Keratinocyte (primary cell): ENCODE measurements around the gene FBXO42. TPM values are rescaled to one million over a fixed set of nuclear protein-coding genes. Genes with fewer than 3 reads are reported as not detected.

Experiments
- DNase-seq: peaks from one replicate; pipeline ENCODE4 v3.0.0-alpha.2; 2011; ENCODE audit warnings: low read depth, missing footprints, low spot score
- FAIRE-seq: peaks from 2 replicates; lab custom pipeline; 2011; peaks lifted over from hg19 to GRCh38; lab: Jason Lieb, UNC
- H2AFZ ChIP-seq: 2 replicates; pipeline ENCODE4 v1.6.0; 2012; ENCODE audit warnings: low read length, control low read depth, inconsistent platforms; ENCODE audit not compliant: control insufficient read depth
- H3K27ac ChIP-seq: 2 replicates; pipeline ENCODE4 v1.5.1; 2011; ENCODE audit warnings: low read length; ENCODE audit not compliant: control insufficient read depth, insufficient read depth
- H3K27me3 ChIP-seq: 3 replicates; pipeline ENCODE4 v1.6.0; 2011; ENCODE audit warnings: low read length; ENCODE audit not compliant: control insufficient read depth, insufficient read depth; ENCODE audit errors: extremely low read depth
- H3K36me3 ChIP-seq, 2 experiments: 2 replicates in 1 of 2; 3 replicates in 1 of 2; pipeline ENCODE4 v1.5.1; 2011; ENCODE audit warnings: low read length in 2 of 2, mild to moderate bottlenecking in 1 of 2; ENCODE audit not compliant: control insufficient read depth in 2 of 2, insufficient read depth in 2 of 2; ENCODE audit errors: extremely low read depth in 1 of 2
- H3K4me1 ChIP-seq: 3 replicates; pipeline ENCODE4 v1.5.1; 2011; ENCODE audit warnings: low read length; ENCODE audit not compliant: control insufficient read depth, insufficient read depth; ENCODE audit errors: extremely low read depth
- H3K4me2 ChIP-seq: 3 replicates; pipeline ENCODE4 v1.6.0; 2011; ENCODE audit warnings: low read depth, low read length; ENCODE audit not compliant: control insufficient read depth, insufficient read depth; ENCODE audit errors: extremely low read depth
- H3K4me3 ChIP-seq, 3 experiments: fragments of 200-600 bp in 1 of 3; sonication (generic) in 1 of 3; 2 replicates in 2 of 3; 3 replicates in 1 of 3; pipeline ENCODE4 v1.5.1; 2011 to 2016; ENCODE audit warnings: low read length in 3 of 3, mild to moderate bottlenecking in 3 of 3, control low read depth in 2 of 3, inconsistent platforms in 1 of 3, low read depth in 1 of 3, mixed read lengths in 1 of 3, mixed run types in 1 of 3, moderate library complexity in 1 of 3; ENCODE audit not compliant: control insufficient read depth in 2 of 3, insufficient read depth in 2 of 3; ENCODE audit errors: extremely low read depth in 1 of 3
- H3K79me2 ChIP-seq: 2 replicates; pipeline ENCODE4 v1.6.0; 2012; ENCODE audit warnings: low read length; ENCODE audit not compliant: control insufficient read depth, insufficient read depth
- H3K9ac ChIP-seq: 3 replicates; pipeline ENCODE4 v1.6.0; 2011; ENCODE audit warnings: low read length; ENCODE audit not compliant: control insufficient read depth, insufficient read depth; ENCODE audit errors: extremely low read depth
- H3K9me1 ChIP-seq: 3 replicates; pipeline ENCODE4 v1.6.0; 2011; ENCODE audit warnings: low read length; ENCODE audit not compliant: control insufficient read depth, insufficient read depth; ENCODE audit errors: extremely low read depth
- H3K9me3 ChIP-seq: 2 replicates; pipeline ENCODE4 v1.5.1; 2012; ENCODE audit warnings: low read depth, low read length; ENCODE audit not compliant: control insufficient read depth
- H4K20me1 ChIP-seq: 3 replicates; pipeline ENCODE4 v1.6.0; 2011; ENCODE audit warnings: low read length; ENCODE audit not compliant: control insufficient read depth, insufficient read depth; ENCODE audit errors: extremely low read depth
- CTCF ChIP-seq, 3 experiments: IDR thresholded peaks in 1 of 3; conservative IDR thresholded peaks in 1 of 3; optimal IDR thresholded peaks in 1 of 3; 2 replicates in 2 of 3; 3 replicates in 1 of 3; pipeline versions ENCODE3 to v1.5.1; 2011; ENCODE audit warnings: low read length in 3 of 3, mild to moderate bottlenecking in 3 of 3, moderate library complexity in 2 of 3, control low read depth in 1 of 3, inconsistent platforms in 1 of 3; ENCODE audit not compliant: insufficient read depth in 2 of 3; ENCODE audit errors: extremely low read depth in 1 of 3
- EZH2 ChIP-seq: IDR thresholded peaks from one replicate; pipeline ENCODE4 v1.6.1; 2012; ENCODE audit warnings: inconsistent platforms, mild to moderate bottlenecking, low read length, moderate library complexity
- dilution Hi-C: fragments of 300-500 bp; cut with MboI; formaldehyde crosslinking; loops from one replicate; pipeline ENCODE4 v1.7.0; 2020; ENCODE audit warnings: low sequenced_read_pairs; ENCODE audit not compliant: extremely low pct_ligation_motif_present
- polyA plus RNA-seq, 5 experiments: library from polyadenylated mRNA; depleted of rRNA in 3 of 5; stranded (reverse) in 3 of 5; stranded (forward) in 1 of 5; unstranded in 1 of 5; fragments of >200 nt; gene quantifications; 1 replicate in 1 of 5; 2 replicates in 3 of 5; 3 replicates in 1 of 5; pipeline versions ENCODE4 v1.2.1 to v1.2.3, GENCODE V29; 2011 to 2012; ENCODE audit warnings: missing spikeins in 2 of 5, low read depth in 1 of 5, low replicate concordance in 1 of 5

FBXO42 gene
- polyA plus RNA-seq, 1 donor (not counting 4 experiments of a cell fraction or from before 2014, with no cell fraction given) = 14.1 TPM

GRCh38 chr1:16250524-16251251, 101.6 kb downstream of the FBXO42 start:
- no peaks in the 10 kb centered on the region for H3K79me2 ChIP-seq
- no peak overlapping the region for H3K4me2 ChIP-seq
- H3K4me1 ChIP-seq = peaks cover 15% of the 10 kb centered on the region
- DNase-seq = no peak
- no peak overlapping the region for H2AFZ ChIP-seq
- peaks cover 14 to 20% of the 10 kb centered on the region in 2 experiments for H3K36me3 ChIP-seq
- no peak for TF ChIP-seq CTCF (optimal IDR thresholded peaks at IDR 0.05 in 1 of 3, IDR thresholded peaks at IDR 0.05 in 1 of 3, conservative IDR thresholded peaks at IDR 0.05 in 1 of 3; ENCODE audit: extremely low read depth in 1 of 3, insufficient read depth in 2 of 3, low read length in 3 of 3)
- no peak overlapping the region for H3K27ac ChIP-seq
- H3K27me3 ChIP-seq = no peaks in the 10 kb centered on the region
- no peak overlapping the region for H3K4me3 ChIP-seq
- no peaks in the 10 kb centered on the region for H4K20me1 ChIP-seq
- H3K9me1 ChIP-seq = peaks cover 3% of the 10 kb centered on the region
- no peak for FAIRE-seq
- no peaks in the 10 kb centered on the region for H3K9me3 ChIP-seq
- H3K9ac ChIP-seq = no peak overlapping the region
- dilution Hi-C loops = no loop called here

GRCh38 chr1:16249596-16250241, 102.6 kb downstream of the FBXO42 start:
- no peak for TF ChIP-seq CTCF (optimal IDR thresholded peaks at IDR 0.05 in 1 of 3, IDR thresholded peaks at IDR 0.05 in 1 of 3, conservative IDR thresholded peaks at IDR 0.05 in 1 of 3; ENCODE audit: extremely low read depth in 1 of 3, insufficient read depth in 2 of 3, low read length in 3 of 3)
- no peak for TF ChIP-seq EZH2

More at GRCh38 chr1:16249596-16250241, 102.6 kb downstream of the FBXO42 start:
- FAIRE-seq (no peak), DNase-seq (no peak)
- H3K9ac ChIP-seq = no peak overlapping the region
- no peak overlapping the region for H3K4me2 ChIP-seq
- no peak overlapping the region for H2AFZ ChIP-seq
- no peaks in the 10 kb centered on the region for H3K9me3 ChIP-seq
- no peaks in the 10 kb centered on the region for H3K79me2 ChIP-seq
- no peaks in the 10 kb centered on the region for H4K20me1 ChIP-seq
- peaks cover 3% of the 10 kb centered on the region for H3K9me1 ChIP-seq
- H3K4me3 ChIP-seq = no peak overlapping the region
- H3K27me3 ChIP-seq = no peaks in the 10 kb centered on the region
- H3K27ac ChIP-seq = no peak overlapping the region
- H3K4me1 ChIP-seq = peaks cover 15% of the 10 kb centered on the region
- dilution Hi-C loops = no loop called here
- peaks cover 15 to 17% of the 10 kb centered on the region in 2 experiments for H3K36me3 ChIP-seq
